Measurements from ENCODE around the gene SNRPD2.

Gene SNRPD2

DNA sequence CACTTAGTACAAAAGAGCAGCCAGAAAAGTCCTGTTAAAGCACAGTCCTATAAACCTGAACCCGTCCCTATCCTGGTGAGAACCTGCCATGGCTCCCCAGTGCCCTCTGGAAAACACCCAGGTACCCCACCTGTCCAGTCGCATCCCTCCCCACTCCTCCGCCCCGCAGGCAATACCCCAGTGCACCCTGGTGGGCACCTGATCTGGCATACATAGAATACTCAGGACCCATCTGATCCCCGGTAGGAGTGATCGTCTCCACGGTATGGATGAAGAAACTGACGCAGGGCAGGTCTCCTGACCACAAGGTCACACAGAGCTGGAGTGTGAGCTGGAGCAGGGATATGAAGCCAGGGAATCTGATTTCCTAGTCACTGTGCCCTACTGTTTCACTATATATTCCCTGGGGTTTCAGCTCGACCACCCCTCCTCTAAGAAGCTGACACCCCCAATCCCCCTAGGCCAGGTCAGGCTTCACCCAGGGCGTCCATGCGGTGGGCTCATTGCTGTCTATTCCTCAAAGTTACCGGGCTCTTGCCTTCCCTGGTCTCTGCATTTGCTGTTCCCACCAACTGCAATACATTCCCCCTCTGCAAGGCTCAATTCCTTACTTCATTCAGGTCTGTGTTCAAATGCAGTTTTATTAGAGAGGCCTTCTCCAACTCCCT lies 26.4 kb upstream of the SNRPD2 start:
- Histone ChIP-seq H3K9me3 (ENCODE audit: insufficient read depth, low read depth, low read length) (no peaks in the 10 kb centered on the region), H2AFZ (ENCODE audit: low read length) (peak overlapping the region; percentile 50; the same call in 1 of the 2 replicates), H3K9me2 (replicated peaks; ENCODE audit: low read depth, low read length) (no peaks in the 10 kb centered on the region), H3K36me3 (ENCODE audit: insufficient read depth, low read length) (no peaks in the 10 kb centered on the region), H3F3A (ENCODE audit: low read depth) (no peaks in the 10 kb centered on the region), H3K79me2 (ENCODE audit: insufficient read depth, low read length) (peaks cover 62% of the 10 kb centered on the region), H3K4me2 (ENCODE audit: low read depth, low read length, poor library complexity, severe bottlenecking) (peak overlapping the region; percentile 94), H3K4me1 (ENCODE audit: insufficient read depth, low read length, poor library complexity, severe bottlenecking) (peaks cover 28% of the 10 kb centered on the region), H4K20me1 (ENCODE audit: insufficient read depth, low read length, poor library complexity, severe bottlenecking) (no peaks in the 10 kb centered on the region), H3K27me3 (ENCODE audit: insufficient read depth, low read length, poor library complexity, severe bottlenecking) (no peaks in the 10 kb centered on the region), H3K9ac (ENCODE audit: low read depth, low read length, poor library complexity, severe bottlenecking) (peak overlapping the region; percentile 87), H3K4me3 (ENCODE audit: low read length, poor library complexity, severe bottlenecking) (peak overlapping the region; percentile 88)
- TF ChIP-seq, protein P1, sequence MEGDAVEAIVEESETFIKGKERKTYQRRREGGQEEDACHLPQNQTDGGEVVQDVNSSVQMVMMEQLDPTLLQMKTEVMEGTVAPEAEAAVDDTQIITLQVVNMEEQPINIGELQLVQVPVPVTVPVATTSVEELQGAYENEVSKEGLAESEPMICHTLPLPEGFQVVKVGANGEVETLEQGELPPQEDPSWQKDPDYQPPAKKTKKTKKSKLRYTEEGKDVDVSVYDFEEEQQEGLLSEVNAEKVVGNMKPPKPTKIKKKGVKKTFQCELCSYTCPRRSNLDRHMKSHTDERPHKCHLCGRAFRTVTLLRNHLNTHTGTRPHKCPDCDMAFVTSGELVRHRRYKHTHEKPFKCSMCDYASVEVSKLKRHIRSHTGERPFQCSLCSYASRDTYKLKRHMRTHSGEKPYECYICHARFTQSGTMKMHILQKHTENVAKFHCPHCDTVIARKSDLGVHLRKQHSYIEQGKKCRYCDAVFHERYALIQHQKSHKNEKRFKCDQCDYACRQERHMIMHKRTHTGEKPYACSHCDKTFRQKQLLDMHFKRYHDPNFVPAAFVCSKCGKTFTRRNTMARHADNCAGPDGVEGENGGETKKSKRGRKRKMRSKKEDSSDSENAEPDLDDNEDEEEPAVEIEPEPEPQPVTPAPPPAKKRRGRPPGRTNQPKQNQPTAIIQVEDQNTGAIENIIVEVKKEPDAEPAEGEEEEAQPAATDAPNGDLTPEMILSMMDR (conservative IDR thresholded peaks at IDR 0.05; ENCODE audit: low read length): no peak
- no peak for TF ChIP-seq EZH2phosphoT487 (IDR thresholded peaks at IDR 0.05; ENCODE audit: borderline replicate concordance)

DNA sequence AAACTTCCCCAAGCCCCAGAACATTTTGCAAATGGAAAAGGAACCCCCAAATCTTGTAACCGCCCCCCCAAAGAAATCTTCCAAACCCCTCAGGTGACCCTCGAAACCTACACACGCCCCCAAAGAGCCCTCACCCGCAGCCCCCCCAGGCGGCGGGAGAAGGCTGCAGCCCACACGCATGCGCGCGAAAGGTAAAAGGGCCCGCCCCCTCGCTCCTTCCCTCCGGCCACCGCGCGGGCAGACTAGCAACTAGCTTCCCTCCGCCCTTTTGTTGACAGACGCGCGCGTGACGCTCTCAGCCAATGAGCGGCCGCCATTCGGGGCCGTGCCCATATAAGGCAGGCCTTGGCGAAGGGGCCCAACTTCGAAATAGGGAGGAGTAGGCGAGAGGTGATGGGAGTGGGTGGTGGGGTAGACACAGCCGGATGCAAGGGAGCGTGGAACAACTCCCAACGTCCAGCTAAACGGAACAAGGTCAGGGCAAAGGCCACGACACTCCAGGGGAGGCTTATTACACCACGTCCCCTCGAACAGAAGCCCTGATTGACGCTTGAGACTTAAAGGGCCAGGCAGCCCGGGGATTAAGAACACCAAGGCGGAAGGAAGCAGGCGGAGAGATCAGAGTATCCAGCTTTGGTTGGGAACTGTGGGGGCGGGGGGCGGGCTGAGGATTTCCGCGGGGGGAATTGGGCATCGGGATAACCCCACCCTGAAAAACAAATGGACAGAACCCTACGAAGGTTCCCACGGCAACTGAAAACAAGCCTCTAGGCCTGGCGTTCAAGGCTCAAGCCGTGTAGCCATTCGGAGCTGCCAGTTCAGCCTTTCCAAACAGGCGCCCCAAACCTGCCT lies 25.6 kb upstream of the SNRPD2 start:
- Histone ChIP-seq H3K79me2 (ENCODE audit: insufficient read depth, low read length) (peaks cover 67% of the 10 kb centered on the region), H3K9me3 (ENCODE audit: insufficient read depth, low read depth, low read length) (no peaks in the 10 kb centered on the region), H2AFZ (ENCODE audit: low read length) (peak overlapping the region; percentile 71), H3K9me2 (replicated peaks; ENCODE audit: low read depth, low read length) (no peaks in the 10 kb centered on the region), H3F3A (ENCODE audit: low read depth) (no peaks in the 10 kb centered on the region), H3K4me2 (ENCODE audit: low read depth, low read length, poor library complexity, severe bottlenecking) (peak overlapping the region; percentile 94), H3K9ac (ENCODE audit: low read depth, low read length, poor library complexity, severe bottlenecking) (peak overlapping the region; percentile 93), H3K27me3 (ENCODE audit: insufficient read depth, low read length, poor library complexity, severe bottlenecking) (no peaks in the 10 kb centered on the region), H3K36me3 (ENCODE audit: insufficient read depth, low read length) (no peaks in the 10 kb centered on the region), H3K4me1 (ENCODE audit: insufficient read depth, low read length, poor library complexity, severe bottlenecking) (peaks cover 28% of the 10 kb centered on the region), H4K20me1 (ENCODE audit: insufficient read depth, low read length, poor library complexity, severe bottlenecking) (peaks cover 3% of the 10 kb centered on the region), H3K4me3 (ENCODE audit: low read length, poor library complexity, severe bottlenecking) (peak overlapping the region; percentile 88)
- no peak for TF ChIP-seq EZH2phosphoT487 (IDR thresholded peaks at IDR 0.05; ENCODE audit: borderline replicate concordance)

DNA sequence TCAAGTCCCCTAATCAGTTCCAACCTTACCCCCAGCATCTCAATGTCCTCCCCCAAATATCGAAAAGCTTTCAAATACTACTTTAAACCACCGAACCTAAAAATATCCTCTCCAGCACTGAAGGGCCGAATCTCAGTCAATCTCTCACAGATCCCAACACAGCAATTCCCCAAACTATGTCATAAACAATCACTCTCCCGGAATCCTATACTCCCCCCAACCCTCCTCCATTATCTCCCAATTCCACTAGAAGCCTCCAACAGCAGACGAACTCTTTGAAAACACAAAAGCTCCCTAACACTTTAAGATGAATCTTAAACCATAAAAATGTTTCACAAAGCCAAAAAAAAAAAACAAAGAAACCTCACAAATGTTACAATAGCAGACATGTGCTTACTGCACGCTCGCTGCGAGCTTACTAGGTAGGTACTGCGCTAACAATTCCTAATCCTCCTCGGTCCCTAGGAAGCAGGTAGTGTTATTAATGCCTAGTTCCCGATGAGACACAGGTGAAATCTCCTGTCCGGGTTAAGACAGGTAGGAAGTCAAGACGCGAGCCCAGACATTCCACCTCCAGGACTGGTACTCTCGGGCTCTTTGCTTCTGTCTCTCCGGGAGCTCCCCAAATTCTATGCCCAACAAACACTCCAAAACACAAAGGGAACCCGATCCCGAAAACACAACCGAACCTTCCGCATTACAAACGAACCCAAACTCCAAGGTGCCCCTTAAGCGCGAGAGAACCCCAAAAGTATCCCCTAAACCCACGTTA lies 24.8 kb upstream of the SNRPD2 start:
- TF ChIP-seq, protein P1 (conservative IDR thresholded peaks at IDR 0.05; ENCODE audit: low read length): no peak
- TF ChIP-seq EZH2phosphoT487 (IDR thresholded peaks at IDR 0.05; ENCODE audit: borderline replicate concordance): no peak
- peaks cover 66% of the 10 kb centered on the region for H3K79me2 ChIP-seq (ENCODE audit: insufficient read depth, low read length)

More for the DNA sequence above, 24.8 kb upstream of the SNRPD2 start:
- Histone ChIP-seq H4K20me1 (ENCODE audit: insufficient read depth, low read length, poor library complexity, severe bottlenecking) (peaks cover 3% of the 10 kb centered on the region), H3K9me2 (replicated peaks; ENCODE audit: low read depth, low read length) (no peaks in the 10 kb centered on the region), H3K4me2 (ENCODE audit: low read depth, low read length, poor library complexity, severe bottlenecking) (peak overlapping the region; percentile 83), H3K4me3 (ENCODE audit: low read length, poor library complexity, severe bottlenecking) (peak overlapping the region; percentile 88), H3K9ac (ENCODE audit: low read depth, low read length, poor library complexity, severe bottlenecking) (peak overlapping the region; percentile 93), H3K4me1 (ENCODE audit: insufficient read depth, low read length, poor library complexity, severe bottlenecking) (peaks cover 28% of the 10 kb centered on the region), H3K27me3 (ENCODE audit: insufficient read depth, low read length, poor library complexity, severe bottlenecking) (no peaks in the 10 kb centered on the region), H3F3A (ENCODE audit: low read depth) (no peaks in the 10 kb centered on the region), H3K36me3 (ENCODE audit: insufficient read depth, low read length) (peaks cover 3% of the 10 kb centered on the region; the same call in 1 of the 2 replicates), H3K9me3 (ENCODE audit: insufficient read depth, low read depth, low read length) (no peaks in the 10 kb centered on the region), H2AFZ (ENCODE audit: low read length) (peak overlapping the region; percentile 71)

Measured in Loucy (cell line).